Sciatic nerve (tissue), 2 donors: Measurements from ENCODE around the gene WNT5B. TPM values are rescaled to one million over a fixed set of nuclear protein-coding genes. Genes with fewer than 3 reads are reported as not detected.

Experiments
- ATAC-seq: fragments of 200-7000 bp; cut with Tn5 transposase; one replicate; pipeline ENCODE4 v1.9.1; 2020; ENCODE audit warnings: mild to moderate bottlenecking, moderate library complexity
- DNase-seq: peaks from one replicate; pipeline ENCODE4 v3.0.0-alpha.2; 2020; ENCODE audit warnings: low spot score
- intact Hi-C: fragments of 100-400 bp; cut with DNase I; formaldehyde crosslinking; loops from one replicate; pipeline ENCODE4 v1.14.2; 2022
- microRNA-seq: library from miRNA; unstranded; fragments of <30 nt; microRNA quantifications from one replicate; pipeline ENCODE4 v1.2.0, GENCODE V29; 2020
- total RNA-seq: library from RNA; stranded (reverse); fragmentation: NEBNext Ultra II Directional; extraction: Animal tissue kit (Norgen Biotek cat#: 25700); gene quantifications from one replicate; pipeline ENCODE4 v1.2.1, GENCODE V29; 2021
- donor health status: DM: no; HTN: no; CAD: no.
- donor health status: DM: no; HTN: no; CAD: no.

Gene WNT5B
- total RNA-seq, 1 donor from 2014 or later, result 10.6 TPM

DNA sequence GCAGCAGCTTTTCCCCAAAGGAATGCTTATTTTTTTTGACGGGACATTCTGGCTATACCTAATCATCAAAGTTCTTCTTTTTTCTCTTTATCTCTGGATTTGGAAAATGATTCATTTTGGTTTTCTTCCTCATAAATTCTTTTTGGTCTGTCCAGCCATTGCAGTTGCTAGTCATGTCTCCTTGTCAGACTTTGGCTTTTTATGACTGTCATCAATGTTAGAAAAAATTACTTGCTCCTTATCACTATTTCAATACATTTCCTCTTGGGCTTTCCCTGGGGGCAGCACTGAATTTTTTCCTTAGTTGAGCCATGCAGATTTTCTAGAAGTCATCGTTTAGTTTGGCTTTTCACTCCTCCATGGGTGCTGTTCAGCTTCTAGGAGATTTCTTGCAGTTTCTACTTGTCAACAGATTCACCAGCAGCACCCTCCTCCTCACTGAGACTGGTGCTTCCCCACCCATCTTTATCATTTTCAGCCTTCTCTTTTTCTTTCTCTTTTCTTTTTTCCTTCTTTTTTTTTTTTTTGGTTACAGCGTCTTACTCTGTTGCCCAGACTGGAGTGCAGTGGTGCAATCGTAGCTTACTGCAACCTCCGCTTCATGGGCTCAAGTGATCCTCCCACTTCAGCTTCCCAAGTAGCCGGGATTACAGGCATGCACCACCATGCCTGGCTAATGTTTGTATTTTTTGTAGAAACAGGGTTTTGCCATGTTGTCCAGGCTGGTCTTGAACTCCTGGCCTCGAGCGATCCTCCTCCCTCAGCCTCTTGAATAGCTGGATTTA lies 67.0 kb downstream of the WNT5B start:
- intact Hi-C loops, result no loop called here
- ATAC-seq (no peak), DNase-seq (no peak)

- intact Hi-C loops, result no loop called here
- no peak for DNase-seq
- ATAC-seq, result no peak
Observed at GRCh38 chr12:1696800-1697199, 67.8 kb downstream of the WNT5B start.

Small RNAs within 50 kb of the gene (microRNA-seq; reads per million reads assigned to microRNA genes)
- gene MIR3649, result not detected

Other genes with a start within 250 kb of the WNT5B start
- 14.0 TPM for gene FBXL14, start 34.6 kb upstream of the WNT5B start, total RNA-seq
- 79.3 TPM for gene ADIPOR2, start 61.8 kb downstream of the WNT5B start, total RNA-seq
- not detected for gene LRTM2, start 191.3 kb downstream of the WNT5B start, total RNA-seq